Neural progenitor cell (in vitro differentiated cells): ENCODE measurements around the gene CHD6. TPM values are rescaled to one million over a fixed set of nuclear protein-coding genes. Genes with fewer than 3 reads are reported as not detected.

Experiments
- DNase-seq: peaks from one replicate; pipeline ENCODE4 v3.0.0-alpha.2; 2016; ENCODE audit warnings: low spot score
- H2AFZ ChIP-seq: fragments of 200-600 bp; sonication (generic); replicated peaks from 2 replicates; pipeline ENCODE4 v1.6.1; 2016; ENCODE audit warnings: antibody characterized with exemption
- H3F3A ChIP-seq: fragments of 200-600 bp; sonication (generic); 2 replicates; pipeline ENCODE4 v1.6.1; 2016; ENCODE audit warnings: antibody characterized with exemption, low read depth
- H3K27ac ChIP-seq: fragments of 200-600 bp; sonication (generic); 2 replicates; pipeline ENCODE4 v1.5.1; 2016; ENCODE audit warnings: mild to moderate bottlenecking
- H3K27me3 ChIP-seq: fragments of 200-600 bp; sonication (generic); 2 replicates; pipeline ENCODE4 v1.6.1; 2016; ENCODE audit warnings: mild to moderate bottlenecking, moderate library complexity
- H3K36me3 ChIP-seq: fragments of 200-600 bp; sonication (generic); 2 replicates; pipeline ENCODE4 v1.5.1; 2016
- H3K4me1 ChIP-seq: fragments of 200-600 bp; sonication (generic); 2 replicates; pipeline ENCODE4 v1.6.1; 2016; ENCODE audit warnings: mixed run types
- H3K4me2 ChIP-seq: fragments of 200-600 bp; sonication (generic); 2 replicates; pipeline ENCODE4 v1.6.1; 2016
- H3K4me3 ChIP-seq: fragments of 200-600 bp; sonication (generic); 2 replicates; pipeline ENCODE4 v1.5.1; 2016
- H3K79me2 ChIP-seq: fragments of 200-600 bp; sonication (generic); 2 replicates; pipeline ENCODE4 v1.6.1; 2016; ENCODE audit warnings: low read depth
- H3K9ac ChIP-seq: fragments of 200-600 bp; sonication (generic); 2 replicates; pipeline ENCODE4 v1.6.1; 2016
- H3K9me3 ChIP-seq: fragments of 200-600 bp; sonication (generic); 2 replicates; pipeline ENCODE4 v1.5.1; 2016; ENCODE audit warnings: low read depth
- H4K20me1 ChIP-seq: fragments of 200-600 bp; sonication (generic); 2 replicates; pipeline ENCODE4 v1.6.1; 2016; ENCODE audit warnings: low read depth
- H3K27ac Mint-ChIP-seq: 3 replicates; pipeline ENCODE4 v1.8.0; 2021; ENCODE audit warnings: mixed read lengths
- H3K27me3 Mint-ChIP-seq: 2 replicates; pipeline ENCODE4 v1.8.0; 2022; ENCODE audit warnings: low read depth, mild to moderate bottlenecking, inconsistent platforms, moderate library complexity, mixed read lengths; ENCODE audit not compliant: insufficient read depth
- H3K36me3 Mint-ChIP-seq: 3 replicates; pipeline ENCODE4 v1.8.0; 2021; ENCODE audit warnings: mixed read lengths
- H3K4me1 Mint-ChIP-seq: 3 replicates; pipeline ENCODE4 v1.8.0; 2021; ENCODE audit warnings: mixed read lengths
- H3K4me3 Mint-ChIP-seq: 3 replicates; pipeline ENCODE4 v1.8.0; 2021; ENCODE audit warnings: mild to moderate bottlenecking, moderate library complexity, mixed read lengths
- H3K9me3 Mint-ChIP-seq: 3 replicates; pipeline ENCODE4 v1.8.0; 2020; ENCODE audit warnings: mixed read lengths
- EZH2 ChIP-seq: fragments of 200-600 bp; sonication (generic); IDR thresholded peaks from 2 replicates; pipeline ENCODE4 v1.6.1; 2017; ENCODE audit warnings: antibody characterized with exemption, mild to moderate bottlenecking, moderate library complexity
- EZH2phosphoT487 ChIP-seq: fragments of 200-600 bp; sonication (generic); IDR thresholded peaks from 2 replicates; pipeline ENCODE4 v1.6.1; 2017; ENCODE audit warnings: antibody characterized with exemption
- total RNA-seq: library from RNA; depleted of rRNA; stranded (reverse); fragments of >200 nt; gene quantifications from 2 replicates; pipeline ENCODE4 v1.2.3, GENCODE V29; 2015; ENCODE audit warnings: low replicate concordance
- TF ChIP-seq, protein P1 (sequence below): fragments of 200-600 bp; sonication (generic); IDR thresholded peaks from 2 replicates; pipeline ENCODE4 v1.5.1; 2017; ENCODE audit warnings: antibody characterized with exemption, mild to moderate bottlenecking

The CHD6 gene
- total RNA-seq, 1 donor from 2014 or later = 76.1 TPM

DNA sequence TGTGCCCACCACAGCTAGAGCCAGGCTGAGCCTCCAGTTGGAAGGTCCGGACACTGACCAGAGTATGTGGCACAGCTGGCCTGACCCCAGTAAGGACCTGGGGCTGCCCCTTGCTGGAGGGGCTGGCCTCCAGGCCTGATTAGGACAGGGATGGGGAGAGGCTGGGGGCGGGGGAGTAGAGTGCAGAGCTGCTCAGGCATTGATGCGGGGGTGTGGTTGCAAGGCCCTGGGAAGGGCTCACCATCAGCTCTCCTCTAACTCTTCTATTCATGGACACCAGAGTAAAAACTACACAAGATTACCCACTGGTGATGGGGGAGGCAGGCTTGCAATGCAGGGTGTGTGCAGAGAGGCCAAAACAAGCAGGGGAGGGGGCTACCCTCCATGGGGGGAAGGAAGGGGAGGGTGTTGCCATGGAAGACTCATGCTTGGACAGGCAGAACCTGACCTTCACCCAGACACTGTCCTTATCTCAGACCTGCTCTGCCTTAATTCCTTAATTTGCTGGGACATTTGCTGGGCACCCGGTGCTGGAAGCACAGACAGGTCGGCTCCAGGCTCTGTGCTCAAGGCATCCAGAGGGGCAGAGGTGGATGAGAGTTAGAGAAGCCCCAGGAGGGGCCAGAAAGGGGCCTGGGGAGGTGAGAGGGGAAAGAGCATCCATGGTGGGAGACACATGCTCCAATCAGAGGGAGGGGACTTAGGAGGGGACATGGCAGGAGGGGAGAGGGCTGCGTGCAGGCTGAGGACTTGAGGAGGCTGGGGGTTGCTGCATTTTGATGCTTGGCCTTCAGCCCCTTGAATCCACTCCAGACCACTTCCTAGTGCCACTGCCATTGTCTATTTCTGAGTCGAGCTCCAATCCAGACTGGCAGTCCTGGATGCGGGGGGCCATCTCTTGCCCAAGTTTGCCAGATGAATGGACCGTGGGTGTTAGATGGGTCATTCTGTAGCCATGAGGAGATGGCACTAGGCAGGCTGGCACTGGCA is 244.0 kb downstream of the CHD6 start:
- peaks cover 8% of the 10 kb centered on the region for H3K27me3 ChIP-seq
- Mint-ChIP-seq H3K27ac (peak overlapping the region; percentile 44), H3K9me3 (peaks cover 13% of the 10 kb centered on the region), H3K4me1 (peaks cover 21% of the 10 kb centered on the region), H3K4me3 (peak overlapping the region; percentile 49), H3K36me3 (no peaks in the 10 kb centered on the region), H3K27me3 (peaks cover 26% of the 10 kb centered on the region)
- TF ChIP-seq EZH2phosphoT487 = no peak
- TF ChIP-seq, protein P1, sequence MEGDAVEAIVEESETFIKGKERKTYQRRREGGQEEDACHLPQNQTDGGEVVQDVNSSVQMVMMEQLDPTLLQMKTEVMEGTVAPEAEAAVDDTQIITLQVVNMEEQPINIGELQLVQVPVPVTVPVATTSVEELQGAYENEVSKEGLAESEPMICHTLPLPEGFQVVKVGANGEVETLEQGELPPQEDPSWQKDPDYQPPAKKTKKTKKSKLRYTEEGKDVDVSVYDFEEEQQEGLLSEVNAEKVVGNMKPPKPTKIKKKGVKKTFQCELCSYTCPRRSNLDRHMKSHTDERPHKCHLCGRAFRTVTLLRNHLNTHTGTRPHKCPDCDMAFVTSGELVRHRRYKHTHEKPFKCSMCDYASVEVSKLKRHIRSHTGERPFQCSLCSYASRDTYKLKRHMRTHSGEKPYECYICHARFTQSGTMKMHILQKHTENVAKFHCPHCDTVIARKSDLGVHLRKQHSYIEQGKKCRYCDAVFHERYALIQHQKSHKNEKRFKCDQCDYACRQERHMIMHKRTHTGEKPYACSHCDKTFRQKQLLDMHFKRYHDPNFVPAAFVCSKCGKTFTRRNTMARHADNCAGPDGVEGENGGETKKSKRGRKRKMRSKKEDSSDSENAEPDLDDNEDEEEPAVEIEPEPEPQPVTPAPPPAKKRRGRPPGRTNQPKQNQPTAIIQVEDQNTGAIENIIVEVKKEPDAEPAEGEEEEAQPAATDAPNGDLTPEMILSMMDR = no peak
- no peak for TF ChIP-seq EZH2
- no peak overlapping the region for H2AFZ ChIP-seq
- H3K4me2 ChIP-seq = no peak overlapping the region
- H3K4me3 ChIP-seq = no peak overlapping the region
- H4K20me1 ChIP-seq = no peaks in the 10 kb centered on the region
- H3K27ac ChIP-seq = no peak overlapping the region
- H3K9me3 ChIP-seq = no peaks in the 10 kb centered on the region
- H3K36me3 ChIP-seq = no peaks in the 10 kb centered on the region
- no peaks in the 10 kb centered on the region for H3K79me2 ChIP-seq
- H3K9ac ChIP-seq = no peak overlapping the region
- DNase-seq = no peak
- H3F3A ChIP-seq = no peaks in the 10 kb centered on the region
- peaks cover 6% of the 10 kb centered on the region for H3K4me1 ChIP-seq

DNA sequence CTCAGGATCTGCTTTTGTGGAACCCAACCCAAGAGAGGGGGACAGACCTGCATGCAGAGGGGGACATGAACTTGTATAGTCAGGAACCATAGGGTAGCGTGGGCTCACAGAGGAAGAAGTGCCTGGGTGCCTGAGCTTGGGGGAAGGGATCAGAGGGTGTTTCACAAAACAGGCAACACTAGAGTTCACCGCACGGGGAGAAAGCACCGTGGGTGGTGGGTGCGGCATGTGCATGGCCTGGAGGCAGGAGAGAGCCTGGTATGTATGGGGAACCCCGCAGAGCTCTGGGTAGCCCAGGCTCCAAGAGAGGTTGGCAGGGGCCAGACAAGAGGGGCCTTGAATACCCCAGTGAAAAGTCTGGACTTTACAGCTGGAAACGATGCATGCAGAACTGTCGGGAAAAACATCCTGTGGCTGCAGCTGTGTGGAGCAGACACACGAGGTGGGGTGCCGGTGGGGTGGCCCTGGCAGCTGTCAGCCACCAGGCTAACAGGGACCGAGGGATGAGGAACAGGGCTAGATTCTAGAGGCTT is 244.9 kb downstream of the CHD6 start:
- TF ChIP-seq EZH2 (no peak), EZH2phosphoT487 (no peak)
- no peak overlapping the region for H3K4me3 ChIP-seq
- H3K36me3 Mint-ChIP-seq = no peaks in the 10 kb centered on the region
- H3F3A ChIP-seq = no peaks in the 10 kb centered on the region
- no peaks in the 10 kb centered on the region for H3K36me3 ChIP-seq
- H3K27me3 ChIP-seq = peaks cover 17% of the 10 kb centered on the region
- peak overlapping the region; percentile 44 for H3K27ac Mint-ChIP-seq
- H3K4me2 ChIP-seq = no peak overlapping the region
- no peak overlapping the region for H3K27ac ChIP-seq
- H3K9ac ChIP-seq = no peak overlapping the region
- H3K27me3 Mint-ChIP-seq = peaks cover 26% of the 10 kb centered on the region
- H2AFZ ChIP-seq = no peak overlapping the region
- H3K4me1 Mint-ChIP-seq = peaks cover 21% of the 10 kb centered on the region
- H3K9me3 ChIP-seq = no peaks in the 10 kb centered on the region
- DNase-seq = no peak
- peaks cover 6% of the 10 kb centered on the region for H3K4me1 ChIP-seq
- no peaks in the 10 kb centered on the region for H3K79me2 ChIP-seq
- H3K9me3 Mint-ChIP-seq = peaks cover 13% of the 10 kb centered on the region
- no peaks in the 10 kb centered on the region for H4K20me1 ChIP-seq
- H3K4me3 Mint-ChIP-seq = peak overlapping the region; percentile 49

DNA sequence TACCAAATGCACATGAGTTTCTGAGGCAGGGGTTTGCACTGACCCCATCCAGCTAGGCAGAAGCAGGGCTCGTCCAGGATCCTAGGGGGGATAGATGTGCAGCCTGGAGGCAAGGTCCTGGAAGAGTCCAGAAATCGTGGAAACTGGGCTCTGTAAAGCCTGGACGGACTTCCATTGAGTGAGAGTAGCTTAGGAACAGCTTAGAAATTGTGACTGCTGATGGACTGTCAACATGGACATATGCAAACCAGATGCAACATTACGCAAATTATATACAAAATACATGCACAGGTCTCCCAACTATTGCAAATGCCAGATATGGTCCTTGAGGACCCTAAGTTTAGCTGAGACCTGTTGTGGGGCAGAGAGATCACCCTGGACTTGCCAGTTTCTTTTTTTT is 246.8 kb downstream of the CHD6 start:
- H3K79me2 ChIP-seq = no peaks in the 10 kb centered on the region
- H3K4me2 ChIP-seq = no peak overlapping the region
- no peak overlapping the region for H3K9ac ChIP-seq
- H3K27ac Mint-ChIP-seq = no peak overlapping the region
- peaks cover 13% of the 10 kb centered on the region for H3K9me3 Mint-ChIP-seq
- no peaks in the 10 kb centered on the region for H3K36me3 Mint-ChIP-seq
- peak overlapping the region; percentile 9 for H3K4me3 Mint-ChIP-seq
- no peaks in the 10 kb centered on the region for H3K9me3 ChIP-seq
- H3K4me1 Mint-ChIP-seq = peaks cover 28% of the 10 kb centered on the region
- TF ChIP-seq EZH2 (no peak), EZH2phosphoT487 (no peak)
- TF ChIP-seq, protein P1 = no peak
- peaks cover 36% of the 10 kb centered on the region for H3K27me3 ChIP-seq
- no peak overlapping the region for H3K27ac ChIP-seq
- no peak overlapping the region for H2AFZ ChIP-seq
- peaks cover 12% of the 10 kb centered on the region for H3F3A ChIP-seq
- DNase-seq = no peak
- H3K27me3 Mint-ChIP-seq = peaks cover 29% of the 10 kb centered on the region
- H4K20me1 ChIP-seq = no peaks in the 10 kb centered on the region
- H3K36me3 ChIP-seq = no peaks in the 10 kb centered on the region
- no peak overlapping the region for H3K4me3 ChIP-seq
- peaks cover 15% of the 10 kb centered on the region for H3K4me1 ChIP-seq
